ENCODE results near the gene TUBB1.

- no peak for TF ChIP-seq EZH2 (IDR thresholded peaks at IDR 0.05; ENCODE audit: borderline replicate concordance, low read depth, low read length, poor library complexity, severe bottlenecking)
- TF ChIP-seq CTCF (conservative IDR thresholded peaks at IDR 0.05; ENCODE audit: low read depth, low read length): no peak
These were observed 37.4 kb upstream of the TUBB1 start for GRCh38 chr20:58981628-58982364.

All from A673 (cell line).